AG20443 (cell line): Measurements from ENCODE around the gene TMEM200B.
"Not testable (repeated sequence)": the region's sequence is repeated elsewhere in the genome, so short reads cannot be mapped to it uniquely, and the experiment has no call there.

ENCODE experiments used
- DNase-seq: peaks from one replicate; pipeline ENCODE4 v3.0.0; 2012; ENCODE audit warnings: low spot score, mixed read lengths

The TMEM200B gene

DNA sequence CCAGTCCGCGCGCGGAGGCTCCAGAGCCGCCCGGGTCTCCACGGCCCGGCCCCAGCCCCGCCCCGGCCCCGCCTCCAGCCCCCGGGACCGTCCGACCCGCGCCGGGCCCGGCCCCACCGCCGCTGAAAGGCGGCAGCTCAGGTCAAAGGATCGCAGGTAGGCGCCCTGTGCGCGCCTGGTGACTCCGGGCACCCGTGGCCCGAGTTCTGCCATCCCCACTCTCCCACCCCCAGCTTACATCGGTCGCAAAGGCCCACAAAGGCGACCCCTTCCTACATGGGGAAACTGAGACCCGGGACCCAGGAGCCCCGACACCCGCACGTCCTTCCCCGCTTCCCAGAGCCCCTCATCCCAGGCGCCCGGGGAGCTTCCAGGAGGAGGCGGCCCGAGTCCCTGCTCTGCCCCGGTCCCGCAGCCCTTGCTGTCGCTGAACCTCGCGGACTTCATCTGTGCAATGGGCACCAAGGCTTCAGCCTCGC, at the start of gene TMEM200B:
TSS of gene TMEM200B (minus strand) at position 17 of the 479 bp plus-strand sequence. CDS start 2,075 bp downstream, outside the sequence.
- DNase-seq, result peak; percentile 68

DNA sequence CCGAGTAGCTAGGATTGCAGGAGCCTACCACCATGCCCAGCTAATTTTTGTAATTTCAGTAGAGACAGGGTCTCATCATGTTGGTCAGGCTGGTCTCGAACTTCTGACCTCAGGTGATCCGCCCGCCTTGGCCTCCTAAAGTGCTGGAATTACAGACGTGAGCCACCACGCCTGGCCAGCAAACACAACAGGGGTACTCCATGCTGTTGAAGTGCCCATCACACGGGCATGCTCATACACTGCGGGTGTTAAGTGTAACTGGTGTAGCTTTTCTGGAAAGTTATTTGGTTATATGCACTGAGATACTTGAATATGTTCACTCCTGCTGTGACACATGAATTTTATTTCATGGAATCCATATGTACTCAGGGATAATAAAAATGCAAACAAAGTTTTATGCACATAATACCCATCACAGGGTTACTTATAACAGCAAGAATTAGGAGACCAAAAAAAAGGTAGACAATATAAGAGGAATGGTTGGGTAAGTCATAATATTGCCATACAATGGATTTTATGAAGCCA, 48.8 kb upstream of the TMEM200B start:
- DNase-seq, result no peak

- DNase-seq, result no peak
These were observed 47.8 kb upstream of the TMEM200B start for GRCh38 chr1:29171521-29171920.

DNA sequence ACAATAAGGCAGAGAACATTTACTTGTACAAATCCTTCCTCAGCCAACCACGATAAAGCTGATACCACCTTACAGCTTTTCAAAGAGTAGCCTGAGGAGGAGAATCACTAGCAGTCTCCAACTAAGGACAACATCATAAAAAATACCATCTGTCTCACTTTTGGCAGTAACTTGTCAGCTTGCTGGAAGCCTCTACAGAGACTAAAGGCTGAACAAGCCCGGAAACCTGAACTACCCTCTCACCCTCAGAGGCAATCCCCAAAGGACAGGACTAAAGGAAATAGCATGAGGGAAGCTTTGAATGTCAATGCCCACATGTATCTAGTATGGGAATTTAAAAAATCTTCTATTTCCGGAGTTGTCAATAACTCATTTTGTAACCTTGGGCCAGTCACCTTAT, 47.4 kb upstream of the TMEM200B start:
- no peak for DNase-seq

GRCh38 chr1:29169976-29170375, 46.3 kb upstream of the TMEM200B start:
- DNase-seq, result no peak

GRCh38 chr1:29167904-29168303, 44.2 kb upstream of the TMEM200B start:
- DNase-seq, result no peak

DNA sequence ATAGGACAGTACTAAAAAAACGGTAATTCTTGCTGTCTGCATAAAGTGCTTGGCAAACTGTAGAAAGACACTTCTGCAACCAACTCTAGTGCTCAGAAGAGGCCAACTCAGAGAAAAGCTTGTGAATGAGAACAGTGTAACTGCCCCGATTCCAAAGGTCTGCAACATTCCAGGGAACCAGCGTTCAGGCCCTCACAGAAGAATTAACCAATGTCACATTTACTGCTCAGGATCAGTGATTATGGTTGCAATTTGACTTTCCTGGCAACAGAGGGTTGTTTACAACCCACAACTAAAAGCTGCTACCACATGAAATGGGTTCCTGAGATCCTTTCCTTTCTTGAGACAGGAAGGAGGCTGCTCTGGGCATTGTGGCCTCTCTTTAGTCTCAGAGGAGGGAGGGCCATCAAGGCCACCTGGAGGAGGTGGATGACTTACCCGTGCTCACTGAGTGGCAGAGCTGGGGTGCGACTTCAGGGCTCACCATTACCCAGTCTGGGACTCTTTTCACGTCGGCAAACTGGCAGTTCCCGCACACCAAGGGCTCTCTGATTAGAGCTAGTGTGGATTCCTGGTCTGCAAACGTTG, 42.7 kb upstream of the TMEM200B start:
- no peak for DNase-seq

GRCh38 chr1:29164588-29164987, 40.9 kb upstream of the TMEM200B start:
- DNase-seq, result no peak

DNA sequence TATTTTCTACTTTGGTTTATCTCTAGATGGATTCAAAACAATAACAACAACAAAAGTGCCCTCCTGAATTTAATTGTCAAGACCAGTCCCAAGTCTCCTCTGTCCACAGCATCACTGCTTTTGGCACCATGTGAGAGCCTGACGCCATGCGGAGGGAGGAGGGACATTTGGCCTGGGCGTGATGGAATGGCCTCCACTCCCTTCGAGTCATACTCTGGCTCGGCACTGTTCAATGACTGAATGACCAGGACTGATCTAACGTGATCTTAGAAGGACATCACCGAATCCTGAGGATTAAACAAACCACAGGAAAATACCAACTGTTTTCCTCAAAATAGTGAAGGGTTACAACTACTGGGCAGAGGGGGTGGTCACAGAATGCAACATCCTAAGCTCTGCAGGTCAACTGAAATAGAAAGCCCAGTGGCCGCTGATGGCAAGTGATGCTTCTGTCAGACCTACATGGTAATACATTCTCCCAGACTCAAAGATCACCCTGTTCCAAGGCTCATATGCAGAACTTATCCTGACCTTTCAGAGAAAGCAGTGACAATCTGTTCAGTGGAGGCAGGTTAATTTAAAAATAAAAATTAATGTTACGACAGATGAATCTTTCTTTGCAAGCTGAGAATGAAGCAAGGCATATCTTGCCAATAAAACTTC, 38.9 kb upstream of the TMEM200B start:
- peak; percentile 67 for DNase-seq

DNA sequence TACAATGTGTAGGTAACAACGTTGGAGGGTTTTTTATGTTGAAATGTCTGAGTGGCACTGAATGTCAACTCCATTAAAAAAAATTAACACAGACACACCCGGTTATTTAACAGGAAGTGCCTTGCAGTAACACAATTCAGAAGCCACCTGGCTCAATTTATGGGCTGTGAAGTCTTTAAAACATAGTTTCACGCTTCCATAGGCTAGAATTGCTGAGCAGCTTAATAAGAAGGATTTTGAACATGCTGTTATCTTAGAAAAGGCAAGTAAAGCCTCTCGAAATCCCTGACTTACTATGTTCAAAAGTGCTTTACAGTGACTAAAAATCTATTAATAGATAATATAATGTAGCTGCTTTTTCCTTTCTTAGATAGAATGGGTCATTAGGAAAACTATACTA, 38.3 kb upstream of the TMEM200B start:
- no peak for DNase-seq

GRCh38 chr1:29159773-29160172, 36.1 kb upstream of the TMEM200B start:
- no peak for DNase-seq

- no peak for DNase-seq
These were observed 33.5 kb upstream of the TMEM200B start for GRCh38 chr1:29157269-29157601.

GRCh38 chr1:29156543-29157268, 33.0 kb upstream of the TMEM200B start:
- no peak for DNase-seq

DNA sequence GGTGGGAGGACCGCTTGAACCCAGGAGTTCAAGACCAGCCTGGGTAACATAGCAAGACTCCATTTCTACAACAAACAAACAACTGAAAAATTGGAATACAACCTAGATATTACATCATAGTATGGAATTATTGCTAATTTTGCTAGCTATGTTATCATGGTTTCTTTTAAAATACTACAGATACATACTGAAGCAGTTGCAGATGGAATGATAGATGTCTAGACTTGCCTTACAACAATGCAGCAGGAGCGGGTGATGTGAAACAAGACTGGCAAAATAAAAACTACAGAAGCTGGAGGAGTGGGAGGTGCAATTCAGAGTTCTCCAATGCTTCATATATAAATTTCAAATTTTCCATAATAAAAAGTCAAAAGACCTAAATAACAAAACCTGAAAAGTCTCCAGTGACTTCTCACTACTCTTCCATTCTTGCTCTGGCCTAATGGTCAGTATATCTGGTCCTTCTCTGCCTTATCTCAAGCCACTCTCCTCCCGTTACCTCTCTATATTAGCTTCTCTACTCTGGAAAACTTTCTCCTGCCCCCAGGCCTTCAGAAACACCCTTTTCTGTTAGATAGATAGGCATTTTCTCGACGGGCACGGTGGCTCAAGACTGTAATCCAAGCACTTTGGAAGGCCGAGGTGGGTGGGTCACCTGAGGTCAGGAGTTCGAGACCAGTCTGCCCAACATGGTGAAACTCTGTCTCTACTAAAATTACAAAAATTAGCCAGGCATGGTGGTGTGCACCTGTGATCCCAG, 28.5 kb upstream of the TMEM200B start:
- DNase-seq, result no peak

DNA sequence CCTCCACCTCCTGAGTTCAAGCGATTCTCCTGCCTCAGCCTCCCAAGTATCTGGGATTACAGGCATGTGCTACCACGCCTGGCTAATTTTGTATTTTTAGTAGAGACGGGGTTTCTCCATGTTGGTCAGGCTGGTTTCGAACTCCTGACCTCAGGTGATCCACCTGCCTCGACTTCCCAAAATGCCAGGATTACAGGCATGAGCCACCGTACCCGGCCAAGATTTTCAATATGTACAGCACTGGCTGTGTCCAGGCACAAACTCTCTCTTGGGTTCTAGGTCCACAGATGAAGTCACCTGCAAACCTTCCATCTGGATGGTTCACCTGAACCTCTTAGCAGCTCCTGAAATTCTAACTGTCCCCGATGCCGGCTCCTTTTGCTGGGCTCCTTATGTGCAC, 26.6 kb upstream of the TMEM200B start:
- not testable (repeated sequence) for DNase-seq

GRCh38 chr1:29148656-29149491, 25.2 kb upstream of the TMEM200B start:
- DNase-seq, result no peak

DNA sequence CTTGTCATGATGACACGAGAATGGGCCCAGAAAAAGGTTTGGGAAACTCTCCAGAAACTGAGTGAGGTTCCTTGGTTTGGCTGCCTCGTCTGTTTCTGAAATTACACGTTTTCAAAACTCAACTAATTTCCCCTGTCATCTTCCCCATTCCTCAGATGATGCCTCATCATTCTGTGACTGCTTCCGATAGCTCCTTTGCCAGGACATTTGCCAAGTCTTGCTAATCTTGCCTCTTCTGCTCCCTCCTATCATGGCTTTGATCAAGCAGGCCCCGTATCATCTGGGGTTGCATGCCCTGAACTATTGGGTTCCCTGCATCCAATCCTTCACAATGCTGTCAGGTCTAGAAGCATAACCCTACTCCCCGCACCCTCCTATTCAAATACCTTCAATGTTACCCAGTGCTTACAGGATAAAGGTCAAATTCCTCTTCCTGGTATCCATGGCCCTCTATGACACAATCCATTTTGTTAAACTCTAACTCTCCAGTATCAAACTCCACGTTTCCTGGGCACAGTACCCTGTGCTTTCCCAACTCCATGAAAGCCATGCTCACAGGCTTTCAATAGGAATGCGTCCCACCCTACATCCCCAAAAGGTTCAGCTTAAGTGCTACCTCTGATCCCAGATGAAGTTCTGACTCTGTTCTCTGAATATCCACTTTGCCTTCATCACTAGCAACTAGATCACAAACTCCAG, 22.2 kb upstream of the TMEM200B start:
- DNase-seq, result peak; percentile 80

DNA sequence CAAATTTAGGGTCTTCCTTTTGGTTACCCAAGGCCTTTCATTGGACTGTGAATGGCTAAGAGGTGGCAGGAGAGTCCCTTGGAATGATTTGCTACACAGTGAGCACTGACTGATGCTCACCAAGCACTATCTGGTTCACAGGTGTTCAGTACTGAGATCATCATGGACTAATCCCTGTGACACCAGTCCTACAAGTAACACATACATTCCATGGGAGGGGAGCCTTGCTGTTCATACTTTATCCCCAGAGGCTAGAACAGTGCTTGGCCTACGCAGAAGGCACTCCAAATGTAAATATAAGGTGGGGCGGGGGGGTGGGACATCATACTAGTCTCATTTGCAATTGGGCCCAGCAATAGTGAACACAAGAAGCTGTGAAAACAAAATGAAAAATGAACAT, 20.5 kb upstream of the TMEM200B start:
- no peak for DNase-seq

- DNase-seq, result no peak
These were observed 19.0 kb upstream of the TMEM200B start for GRCh38 chr1:29142714-29143113.

DNA sequence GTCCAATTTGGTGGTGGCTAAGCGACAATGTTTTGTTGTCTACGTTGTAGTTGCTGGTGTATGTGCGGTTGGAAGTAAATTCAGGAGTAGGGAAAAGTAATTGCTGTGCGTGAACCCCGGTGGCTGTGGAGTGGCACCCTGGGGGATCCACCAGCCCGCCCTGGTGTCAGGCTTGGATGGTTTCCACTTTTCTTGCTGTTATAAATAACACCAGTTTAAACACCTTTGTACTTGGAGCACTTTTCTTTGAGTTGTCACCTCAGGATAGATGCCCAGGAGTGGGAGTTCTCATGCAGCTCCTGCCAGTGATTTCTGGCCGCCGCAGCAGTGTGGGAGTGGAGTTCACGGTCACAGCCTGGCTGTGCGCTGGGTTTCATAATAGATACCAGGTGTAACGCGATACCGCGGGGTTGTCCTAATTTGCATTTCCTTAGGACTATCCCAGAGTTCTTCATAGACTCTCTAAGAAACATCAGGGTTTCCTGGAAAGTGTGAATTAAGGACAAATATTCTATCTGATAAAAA, 12.8 kb upstream of the TMEM200B start:
- DNase-seq, result peak; percentile 61

DNA sequence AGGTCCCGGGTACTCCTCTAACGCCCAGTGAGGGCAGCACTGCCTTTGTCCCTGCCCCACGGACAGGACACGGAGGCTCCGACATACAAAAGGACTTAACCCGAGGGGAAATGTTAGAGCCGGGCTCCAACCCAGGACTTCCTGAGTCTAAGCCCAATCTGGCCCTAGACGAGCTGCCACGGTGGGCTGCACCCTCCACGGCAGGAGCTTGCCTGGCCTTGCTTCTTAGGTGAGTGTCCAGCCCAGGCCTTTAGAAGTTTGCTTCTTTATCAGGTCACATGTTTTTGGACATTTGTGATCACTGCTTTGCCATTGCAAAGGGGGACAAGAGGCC, 11.0 kb upstream of the TMEM200B start:
- no peak for DNase-seq
